ENCODE results near the gene GNA14. TPM values are rescaled to one million over a fixed set of nuclear protein-coding genes. Genes with fewer than 3 reads are reported as not detected.

GNA14 gene
- total RNA-seq, 1 experiment from 2014 or later = 0.25 TPM

DNA sequence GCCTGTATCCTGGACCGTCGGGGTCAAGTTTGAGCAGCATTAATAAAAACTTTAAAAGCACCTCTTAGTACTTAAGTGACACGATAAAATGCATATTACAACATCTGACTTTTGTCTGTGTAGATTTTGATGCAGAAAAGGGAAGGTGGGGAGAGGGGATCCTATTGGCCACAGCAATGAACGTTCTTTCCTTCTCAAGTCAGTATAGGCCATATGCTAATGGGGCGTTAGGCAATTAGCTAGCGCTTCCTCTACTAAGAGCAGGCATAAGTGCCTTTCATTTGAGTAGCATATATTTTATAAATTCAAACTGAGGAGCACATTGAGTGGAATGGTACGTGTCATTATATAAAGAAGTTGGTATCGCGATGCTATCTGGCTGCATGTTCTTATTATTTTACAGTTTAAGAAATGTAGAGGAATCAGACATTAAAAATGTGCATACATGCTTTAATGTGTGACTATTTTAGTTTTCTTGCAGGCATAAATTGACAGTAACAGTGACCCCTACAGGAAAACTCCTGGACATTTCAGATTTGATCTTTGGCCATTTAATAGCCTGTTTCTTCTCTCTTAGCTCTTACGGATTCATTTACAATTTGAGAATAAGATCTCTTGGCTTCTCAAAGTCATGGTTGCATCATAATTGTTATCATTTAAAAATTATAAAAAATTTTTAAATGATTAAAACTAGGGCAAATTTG is 1.1 kb upstream of the GNA14 start:
- TF ChIP-seq, protein P1, sequence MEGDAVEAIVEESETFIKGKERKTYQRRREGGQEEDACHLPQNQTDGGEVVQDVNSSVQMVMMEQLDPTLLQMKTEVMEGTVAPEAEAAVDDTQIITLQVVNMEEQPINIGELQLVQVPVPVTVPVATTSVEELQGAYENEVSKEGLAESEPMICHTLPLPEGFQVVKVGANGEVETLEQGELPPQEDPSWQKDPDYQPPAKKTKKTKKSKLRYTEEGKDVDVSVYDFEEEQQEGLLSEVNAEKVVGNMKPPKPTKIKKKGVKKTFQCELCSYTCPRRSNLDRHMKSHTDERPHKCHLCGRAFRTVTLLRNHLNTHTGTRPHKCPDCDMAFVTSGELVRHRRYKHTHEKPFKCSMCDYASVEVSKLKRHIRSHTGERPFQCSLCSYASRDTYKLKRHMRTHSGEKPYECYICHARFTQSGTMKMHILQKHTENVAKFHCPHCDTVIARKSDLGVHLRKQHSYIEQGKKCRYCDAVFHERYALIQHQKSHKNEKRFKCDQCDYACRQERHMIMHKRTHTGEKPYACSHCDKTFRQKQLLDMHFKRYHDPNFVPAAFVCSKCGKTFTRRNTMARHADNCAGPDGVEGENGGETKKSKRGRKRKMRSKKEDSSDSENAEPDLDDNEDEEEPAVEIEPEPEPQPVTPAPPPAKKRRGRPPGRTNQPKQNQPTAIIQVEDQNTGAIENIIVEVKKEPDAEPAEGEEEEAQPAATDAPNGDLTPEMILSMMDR (IDR thresholded peaks at IDR 0.05 in 2 of 3, conservative IDR thresholded peaks at IDR 0.05 in 1 of 3; ENCODE audit: borderline replicate concordance in 1 of 3, insufficient read depth in 1 of 3, low read depth in 2 of 3, low read length in 2 of 3) = peak; percentile 15 to 49 (median 46); a peak in 4 of 6 replicates
- TF ChIP-seq SP1 (IDR thresholded peaks at IDR 0.05; ENCODE audit: low read depth) = no peak
- TF ChIP-seq RAD21 (IDR thresholded peaks at IDR 0.05; ENCODE audit: low read depth) = 0 out of 2 replicates have a peak, but pooled peaks have one; percentile 30
- Histone ChIP-seq H3K36me3 (ENCODE audit: control insufficient read depth in 1 of 2, insufficient read depth in 2 of 2, low read length in 2 of 2) (no peaks in the 10 kb centered on the region), H3K4me3 (replicated peaks in 1 of 2; ENCODE audit: low read depth in 1 of 2, low read length in 2 of 2) (no peak overlapping the region), H3K9me2 (ENCODE audit: insufficient read depth) (no peaks in the 10 kb centered on the region), H3K79me2 (ENCODE audit: insufficient read depth, low read length) (no peaks in the 10 kb centered on the region), H3K9ac (ENCODE audit: low read length) (no peak overlapping the region), H2AFZ (ENCODE audit: low read depth, low read length, poor library complexity, severe bottlenecking) (no peak overlapping the region), H4K20me1 (ENCODE audit: insufficient read depth) (no peaks in the 10 kb centered on the region), H3K27me3 (ENCODE audit: insufficient read depth, low read length) (no peaks in the 10 kb centered on the region), H3K27ac (ENCODE audit: low read depth, low read length) (no peak overlapping the region), H3K9me3 (ENCODE audit: control insufficient read depth in 1 of 2, insufficient read depth in 1 of 2, low read depth in 1 of 2, low read length in 2 of 2) (no peaks in the 10 kb centered on the region), H3K4me1 (ENCODE audit: control insufficient read depth in 1 of 2, insufficient read depth in 2 of 2, low read length in 2 of 2) (no peaks in the 10 kb centered on the region), H3K4me2 (ENCODE audit: low read length) (no peak overlapping the region)
- peak; percentile 10 for DNase-seq (ENCODE audit: low read depth, low spot score)
- intact Hi-C loops (cut with micrococcal nuclease) = loop anchor here (5.0 kb wide), 1 partner anchor 192 kb away; no protein-coding TSS in a partner anchor
- ATAC-seq = peak; percentile 60
- ChIA-PET CTCF (interaction anchor here (0.9 to 1.1 kb wide), 3 partner anchors 11 to 216 kb away, joined by 5 to 8 read pairs (median 6); no protein-coding TSS in a partner anchor), POLR2A (no interaction called here), RAD21 (ENCODE audit: low non-redundant PET in 1 of 2, low total read pairs in 2 of 2, uncharacterized antibody in 2 of 2, unreplicated experiment in 2 of 2) (no interaction called here)
- no TSS peak for BruUV-seq (replicated peaks)
